Ascending aorta (tissue), 2 donors: ENCODE results near the gene RBM26. TPM values are rescaled to one million over a fixed set of nuclear protein-coding genes. Genes with fewer than 3 reads are reported as not detected.

Experiments used
- DNase-seq, 2 donors: peaks; one replicate each; pipeline ENCODE4 v3.0.0-alpha.2; 2019; ENCODE audit warnings: low spot score in 2 of 2
- H3K27ac ChIP-seq, 2 donors: fragments of 200-600 bp; sonication (generic); one replicate each; pipeline ENCODE4 v1.5.1; 2016 to 2017; ENCODE audit warnings: mild to moderate bottlenecking in 1 of 2
- H3K27me3 ChIP-seq: fragments of 200-600 bp; sonication (generic); one replicate; pipeline ENCODE4 v1.5.1; 2017
- H3K36me3 ChIP-seq, 2 donors: fragments of 200-600 bp; sonication (generic); one replicate each; pipeline ENCODE4 v1.5.1; 2016
- H3K4me1 ChIP-seq, 2 donors: fragments of 200-600 bp; sonication (generic); one replicate each; pipeline ENCODE4 v1.5.1; 2016 to 2017; ENCODE audit warnings: mild to moderate bottlenecking in 1 of 2
- H3K4me3 ChIP-seq, 2 donors: fragments of 200-600 bp; sonication (generic); one replicate each; pipeline ENCODE4 v1.5.1; 2016 to 2017; ENCODE audit warnings: mild to moderate bottlenecking in 1 of 2
- H3K9me3 ChIP-seq, 2 donors: fragments of 200-600 bp; sonication (generic); one replicate each; pipeline ENCODE4 v1.5.1; 2016
- intact Hi-C: fragments of 100-400 bp; cut with DNase I; formaldehyde crosslinking; loops from one replicate; pipeline ENCODE4 v1.15.1; 2023
- total RNA-seq: library from RNA; depleted of rRNA; stranded (reverse); fragments of >200 nt; gene quantifications from one replicate; pipeline ENCODE4 v1.1.0, GENCODE V29; 2016
- TF ChIP-seq, protein P1 (sequence below), 3 experiments: fragments of 200-600 bp in 2 of 3; fragments of 450-650 bp in 1 of 3; sonication (generic) in 2 of 3; IDR thresholded peaks; one replicate each; pipeline ENCODE4 v1.5.1; 2016 to 2019; ENCODE audit warnings: antibody characterized with exemption in 3 of 3, mild to moderate bottlenecking in 1 of 3, moderate library complexity in 1 of 3

Gene RBM26
- total RNA-seq, result 12.8 TPM

GRCh38 chr13:79405831-79406596 lies at the start of gene RBM26:
RBM26 (minus strand) TSS chr13:79406255; CDS start chr13:79405774, 481 bp downstream.
- DNase-seq, result peak; percentile 72 to 95
- peaks cover 0 to 35% of the 10 kb centered on the region in 2 donors for H3K4me1 ChIP-seq
- H3K36me3 ChIP-seq, result no peaks in the 10 kb centered on the region
- TF ChIP-seq, protein P1, sequence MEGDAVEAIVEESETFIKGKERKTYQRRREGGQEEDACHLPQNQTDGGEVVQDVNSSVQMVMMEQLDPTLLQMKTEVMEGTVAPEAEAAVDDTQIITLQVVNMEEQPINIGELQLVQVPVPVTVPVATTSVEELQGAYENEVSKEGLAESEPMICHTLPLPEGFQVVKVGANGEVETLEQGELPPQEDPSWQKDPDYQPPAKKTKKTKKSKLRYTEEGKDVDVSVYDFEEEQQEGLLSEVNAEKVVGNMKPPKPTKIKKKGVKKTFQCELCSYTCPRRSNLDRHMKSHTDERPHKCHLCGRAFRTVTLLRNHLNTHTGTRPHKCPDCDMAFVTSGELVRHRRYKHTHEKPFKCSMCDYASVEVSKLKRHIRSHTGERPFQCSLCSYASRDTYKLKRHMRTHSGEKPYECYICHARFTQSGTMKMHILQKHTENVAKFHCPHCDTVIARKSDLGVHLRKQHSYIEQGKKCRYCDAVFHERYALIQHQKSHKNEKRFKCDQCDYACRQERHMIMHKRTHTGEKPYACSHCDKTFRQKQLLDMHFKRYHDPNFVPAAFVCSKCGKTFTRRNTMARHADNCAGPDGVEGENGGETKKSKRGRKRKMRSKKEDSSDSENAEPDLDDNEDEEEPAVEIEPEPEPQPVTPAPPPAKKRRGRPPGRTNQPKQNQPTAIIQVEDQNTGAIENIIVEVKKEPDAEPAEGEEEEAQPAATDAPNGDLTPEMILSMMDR (IDR thresholded peaks at IDR 0.05), result peak in 1 of 3 experiments; percentile 10
- H3K4me3 ChIP-seq, result peak within 1 kb of the TSS; percentile 99 to 100
- peak within 1 kb of the TSS; percentile 94 to 99 for H3K27ac ChIP-seq
- no peaks in the 10 kb centered on the region for H3K27me3 ChIP-seq
- intact Hi-C loops, result loop anchor here (2.0 to 10.0 kb wide), 3 partner anchors 75 to 936 kb away; partner anchors contain the start of genes NDFIP2, OBI1 and SPRY2
- no peaks in the 10 kb centered on the region for H3K9me3 ChIP-seq

DNA sequence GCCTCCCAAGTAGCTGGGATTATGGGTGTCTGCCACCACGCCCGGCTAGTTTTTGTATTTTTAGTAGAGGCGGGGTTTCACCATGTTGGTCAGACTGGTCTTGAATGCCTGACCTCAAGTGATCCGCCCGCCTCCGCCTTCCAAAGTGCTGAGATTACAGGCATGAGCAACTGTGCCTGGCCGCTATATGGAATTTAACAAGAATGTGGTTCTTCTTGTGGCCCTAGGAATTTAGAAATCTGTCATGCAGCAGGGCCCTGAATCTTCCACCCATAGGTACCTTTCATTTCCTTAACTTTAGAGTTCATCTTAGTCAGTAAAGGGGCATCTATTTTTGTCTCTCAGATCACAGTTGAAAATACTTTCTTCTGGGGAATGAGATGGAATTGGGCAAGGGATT lies 49.3 kb upstream of the RBM26 start:
- Histone ChIP-seq H3K27me3 (no peaks in the 10 kb centered on the region), H3K27ac (no peak overlapping the region), H3K9me3 (no peaks in the 10 kb centered on the region), H3K4me1 (no peaks in the 10 kb centered on the region), H3K4me3 (no peak overlapping the region), H3K36me3 (no peaks in the 10 kb centered on the region)
- intact Hi-C loops, result no loop called here
- no peak for DNase-seq
- TF ChIP-seq, protein P1 (IDR thresholded peaks at IDR 0.05), result no peak

DNA sequence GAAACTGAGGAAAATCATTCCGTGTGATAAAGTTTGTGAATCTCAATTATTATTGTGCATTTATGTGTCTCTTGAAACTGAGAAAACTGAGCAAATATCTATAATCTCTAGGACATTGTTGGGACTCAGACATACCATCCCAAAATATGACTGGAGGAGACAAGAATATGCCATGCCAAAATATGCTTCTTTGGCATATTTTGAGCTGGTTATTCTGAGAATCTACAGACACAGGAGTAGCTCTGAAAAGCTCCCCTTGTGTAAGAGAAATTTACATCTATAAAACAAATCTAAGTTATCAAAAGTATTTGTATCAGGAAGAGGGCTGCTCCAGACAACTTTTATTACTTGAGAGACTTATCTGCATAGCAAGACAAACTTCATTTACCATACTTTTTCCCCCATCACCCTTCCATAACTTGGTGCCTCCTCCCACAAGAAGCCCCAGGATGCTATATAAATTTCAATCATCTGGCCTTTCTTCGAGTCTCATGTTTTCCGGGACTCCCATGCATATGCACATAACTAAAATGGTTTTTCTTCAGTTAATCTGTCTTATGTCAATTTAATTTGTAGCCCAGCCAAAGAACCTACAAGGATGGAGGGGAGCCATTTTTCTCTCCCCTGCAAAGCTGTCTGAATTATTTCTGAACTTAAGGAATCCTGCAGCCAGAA lies 46.3 kb upstream of the RBM26 start:
- no peaks in the 10 kb centered on the region for H3K36me3 ChIP-seq
- H3K27me3 ChIP-seq, result no peaks in the 10 kb centered on the region
- H3K9me3 ChIP-seq, result no peaks in the 10 kb centered on the region
- TF ChIP-seq, protein P1 (IDR thresholded peaks at IDR 0.05), result no peak
- H3K4me1 ChIP-seq, result no peaks in the 10 kb centered on the region
- H3K27ac ChIP-seq, result no peak overlapping the region
- no peak overlapping the region for H3K4me3 ChIP-seq
- intact Hi-C loops, result no loop called here
- no peak for DNase-seq

- TF ChIP-seq, protein P1 (IDR thresholded peaks at IDR 0.05), result no peak
- no peaks in the 10 kb centered on the region for H3K27me3 ChIP-seq
- H3K27ac ChIP-seq, result no peak overlapping the region
- intact Hi-C loops, result no loop called here
- no peaks in the 10 kb centered on the region for H3K36me3 ChIP-seq
- no peak for DNase-seq
- no peaks in the 10 kb centered on the region for H3K9me3 ChIP-seq
- H3K4me3 ChIP-seq, result no peak overlapping the region
- no peaks in the 10 kb centered on the region for H3K4me1 ChIP-seq
These were observed 45.5 kb upstream of the RBM26 start for GRCh38 chr13:79451500-79451962.

DNA sequence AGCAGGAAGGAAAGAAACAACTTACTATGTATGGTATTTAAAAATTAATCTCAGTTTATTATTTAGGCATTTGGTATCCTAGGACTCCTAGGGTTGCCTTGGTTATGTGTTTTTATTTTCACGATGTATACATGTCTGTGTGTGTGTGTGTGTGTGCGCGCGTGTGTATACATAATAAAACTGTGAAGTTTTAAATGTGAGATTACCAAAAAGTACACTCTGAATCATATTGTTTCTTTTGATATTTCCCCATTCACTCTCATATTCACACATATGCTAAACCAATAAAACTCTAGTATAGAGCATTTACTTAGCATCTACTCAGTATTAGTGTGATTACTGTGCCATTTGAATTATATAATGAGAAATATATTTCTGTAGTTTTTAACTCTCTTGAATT lies 44.1 kb upstream of the RBM26 start:
- intact Hi-C loops, result no loop called here
- Histone ChIP-seq H3K4me3 (no peak overlapping the region), H3K36me3 (no peaks in the 10 kb centered on the region), H3K4me1 (no peaks in the 10 kb centered on the region), H3K27ac (no peak overlapping the region), H3K9me3 (no peaks in the 10 kb centered on the region), H3K27me3 (no peaks in the 10 kb centered on the region)
- TF ChIP-seq, protein P1 (IDR thresholded peaks at IDR 0.05), result no peak
- DNase-seq, result no peak
